ENCODE measurements around the gene ISCA1.

ISCA1 gene

DNA sequence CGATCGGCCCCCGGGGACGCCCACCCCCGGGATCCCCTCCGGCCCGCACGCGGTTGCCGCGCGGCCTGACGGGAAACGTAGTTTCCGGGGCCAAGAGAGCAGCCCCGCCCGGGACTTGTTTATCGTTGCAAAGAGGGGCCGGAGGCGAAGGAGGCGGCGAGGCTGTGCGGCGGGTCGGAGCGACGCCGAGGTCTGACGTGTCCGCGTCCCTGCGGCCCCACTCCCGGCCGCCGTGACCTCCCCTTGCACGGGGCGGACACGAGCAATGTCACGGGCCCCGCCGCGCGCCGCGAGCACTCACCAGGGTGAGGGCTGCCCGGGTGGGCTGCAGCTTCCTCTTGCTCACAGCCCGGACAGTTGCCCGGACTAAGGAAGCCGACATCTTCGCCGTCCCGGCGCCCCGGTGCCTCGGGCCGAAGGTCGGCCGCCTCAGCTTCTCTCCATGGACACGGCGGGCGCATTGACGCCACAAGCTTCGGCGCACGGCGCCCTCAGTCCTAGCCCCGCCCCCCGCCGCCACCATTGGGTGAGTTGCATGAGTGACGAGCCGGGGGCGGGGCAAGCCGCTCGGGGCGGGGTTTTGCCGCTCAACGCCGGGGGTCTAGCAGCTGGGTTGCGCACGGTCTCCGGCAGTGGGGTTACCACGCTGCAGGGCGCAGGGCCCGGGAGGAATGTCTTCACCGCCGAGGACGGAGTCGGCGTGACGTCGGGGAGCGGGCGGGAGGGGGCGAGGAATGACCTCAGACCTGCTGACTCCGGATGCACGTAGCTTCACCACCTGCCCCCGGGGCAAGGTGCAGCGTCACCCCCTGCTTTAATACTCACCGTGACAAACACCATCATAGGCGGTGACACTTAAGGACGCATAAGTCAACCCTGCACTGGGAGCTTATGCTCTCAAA, at the start of gene ISCA1:
Gene ISCA1, minus strand, starts transcription at position 462 of the 902 bp plus-strand sequence. Its CDS starts 80 bp downstream, at position 382.
- no peak for TF ChIP-seq CTCF (IDR thresholded peaks at IDR 0.05; ENCODE audit: low read depth, low read length, missing control alignments)
- DNase-seq (ENCODE audit: extremely low read depth, low read depth): peak; percentile 61
- peak within 1 kb of the TSS; percentile 67 for H3K4me3 ChIP-seq (replicated peaks; ENCODE audit: low read depth, low read length)

GRCh38 chr9:86330186-86330585, 47.8 kb upstream of the ISCA1 start:
- no peak for TF ChIP-seq CTCF (IDR thresholded peaks at IDR 0.05; ENCODE audit: low read depth, low read length, missing control alignments)
- H3K4me3 ChIP-seq (replicated peaks; ENCODE audit: low read depth, low read length): no peak overlapping the region
- DNase-seq (ENCODE audit: extremely low read depth, low read depth): no peak

DNA sequence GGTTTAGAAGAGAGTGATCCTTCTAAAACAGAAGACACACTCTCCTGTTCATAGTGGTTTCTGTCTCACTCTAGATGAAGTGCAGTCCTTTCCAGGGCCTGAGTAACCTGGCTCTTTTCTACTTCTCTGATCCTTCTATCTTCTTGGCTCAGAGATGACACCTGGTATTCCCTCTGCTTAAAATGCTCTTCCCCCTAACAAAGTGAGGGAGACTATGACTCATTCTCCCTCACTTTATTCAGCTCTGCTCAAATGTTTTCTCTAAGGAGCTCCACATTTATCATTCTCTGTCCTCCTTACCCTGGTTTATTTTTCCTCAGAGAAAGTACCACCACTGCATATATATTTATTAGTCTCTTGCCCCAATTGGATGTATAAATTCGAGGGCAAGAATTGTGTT, 47.3 kb upstream of the ISCA1 start:
- TF ChIP-seq CTCF (IDR thresholded peaks at IDR 0.05; ENCODE audit: low read depth, low read length, missing control alignments): no peak
- no peak for DNase-seq (ENCODE audit: extremely low read depth, low read depth)

DNA sequence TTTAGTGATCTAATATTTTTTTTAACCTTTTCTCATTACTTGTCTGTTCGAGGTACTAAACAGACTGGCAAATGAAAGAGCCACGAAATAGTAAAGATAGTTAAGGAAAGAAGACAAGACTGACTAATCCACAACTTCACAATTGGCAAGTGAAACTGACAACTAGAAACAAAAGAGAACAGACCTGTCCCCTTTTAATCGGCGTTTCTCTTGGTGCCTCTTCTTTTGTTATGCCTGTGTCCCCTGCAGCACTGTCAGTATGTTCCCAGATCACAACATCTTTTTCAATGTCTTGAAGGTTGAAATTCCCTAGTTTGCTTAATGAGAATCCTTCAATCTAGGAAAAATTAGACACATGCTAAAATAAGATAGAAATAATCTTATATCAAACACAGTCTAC, 45.8 kb upstream of the ISCA1 start:
- no peak for DNase-seq (ENCODE audit: extremely low read depth, low read depth)
- no peak overlapping the region for H3K4me3 ChIP-seq (replicated peaks; ENCODE audit: low read depth, low read length)
- no peak for TF ChIP-seq CTCF (IDR thresholded peaks at IDR 0.05; ENCODE audit: low read depth, low read length, missing control alignments)

More for the DNA sequence above, 47.3 kb upstream of the ISCA1 start:
- H3K4me3 ChIP-seq (replicated peaks; ENCODE audit: low read depth, low read length): no peak overlapping the region

GRCh38 chr9:86326536-86326935, 44.2 kb upstream of the ISCA1 start:
- H3K4me3 ChIP-seq (replicated peaks; ENCODE audit: low read depth, low read length): no peak overlapping the region
- DNase-seq (ENCODE audit: extremely low read depth, low read depth): no peak
- TF ChIP-seq CTCF (IDR thresholded peaks at IDR 0.05; ENCODE audit: low read depth, low read length, missing control alignments): no peak

GRCh38 chr9:86324901-86325300, 42.6 kb upstream of the ISCA1 start:
- DNase-seq (ENCODE audit: extremely low read depth, low read depth): no peak
- TF ChIP-seq CTCF (IDR thresholded peaks at IDR 0.05; ENCODE audit: low read depth, low read length, missing control alignments): no peak
- H3K4me3 ChIP-seq (replicated peaks; ENCODE audit: low read depth, low read length): no peak overlapping the region

Measured in HFF-Myc (cell line).